CD8-positive, alpha-beta memory T cell (primary cell): ENCODE results near the gene DCC. TPM values are rescaled to one million over a fixed set of nuclear protein-coding genes. Genes with fewer than 3 reads are reported as not detected.

ENCODE experiments used
- CTCF ChIA-PET: fragments of 350-600 bp; sonication (Branson Sonifier 250); formaldehyde crosslinking; loops from one replicate; lab custom pipeline; 2021; ENCODE audit warnings: antibody characterized with exemption; lab: Charles Lee
- POLR2A ChIA-PET: fragments of 350-600 bp; sonication (Branson Sonifier 250); formaldehyde crosslinking; loops from one replicate; lab custom pipeline; 2021; ENCODE audit warnings: antibody characterized with exemption; lab: Charles Lee
- DNase-seq, 5 donors: peaks; one replicate each; pipeline versions ENCODE4 v3.0.0 to v3.0.0-alpha.2; 2020 to 2022; ENCODE audit warnings: mixed read lengths in 1 of 5
- H3K27ac ChIP-seq: one replicate; pipeline ENCODE4 v1.7.0; 2013; ENCODE audit warnings: low read depth, mild to moderate bottlenecking, low read length, moderate library complexity
- H3K27me3 ChIP-seq: 2 replicates; pipeline ENCODE4 v1.7.0; 2013; ENCODE audit warnings: low read length, mild to moderate bottlenecking; ENCODE audit not compliant: insufficient read depth, poor library complexity, severe bottlenecking
- H3K36me3 ChIP-seq: 2 replicates; pipeline ENCODE4 v1.7.0; 2013; ENCODE audit warnings: mild to moderate bottlenecking, low read length, moderate library complexity; ENCODE audit not compliant: insufficient read depth
- H3K4me1 ChIP-seq: 2 replicates; pipeline ENCODE4 v1.7.0; 2013; ENCODE audit warnings: mild to moderate bottlenecking, low read length, moderate library complexity; ENCODE audit not compliant: insufficient read depth
- H3K4me3 ChIP-seq: 2 replicates; pipeline ENCODE4 v1.7.0; 2013; ENCODE audit warnings: mild to moderate bottlenecking, low read length
- H3K9me3 ChIP-seq: 2 replicates; pipeline ENCODE4 v1.7.0; 2013; ENCODE audit warnings: mild to moderate bottlenecking, low read length
- H3K27ac Mint-ChIP-seq, 8 donors: one replicate each; pipeline ENCODE4 v1.8.0; 2020 to 2021; ENCODE audit warnings: mixed read lengths in 8 of 8, mild to moderate bottlenecking in 6 of 8, inconsistent platforms in 3 of 8, moderate library complexity in 3 of 8
- H3K27me3 Mint-ChIP-seq, 2 donors: one replicate each; pipeline ENCODE4 v1.8.0; 2020 to 2021; ENCODE audit warnings: mixed read lengths in 2 of 2, mild to moderate bottlenecking in 1 of 2, moderate library complexity in 1 of 2
- H3K36me3 Mint-ChIP-seq, 3 donors: one replicate each; pipeline ENCODE4 v1.8.0; 2020 to 2021; ENCODE audit warnings: mixed read lengths in 3 of 3, inconsistent platforms in 1 of 3, mild to moderate bottlenecking in 1 of 3
- H3K4me1 Mint-ChIP-seq, 3 donors: one replicate each; pipeline ENCODE4 v1.8.0; 2020 to 2021; ENCODE audit warnings: mixed read lengths in 3 of 3, inconsistent platforms in 1 of 3, mild to moderate bottlenecking in 1 of 3
- H3K4me3 Mint-ChIP-seq, 7 donors: one replicate each; pipeline ENCODE4 v1.8.0; 2020 to 2021; ENCODE audit warnings: mixed read lengths in 7 of 7, mild to moderate bottlenecking in 6 of 7, moderate library complexity in 4 of 7, inconsistent platforms in 2 of 7
- H3K9me3 Mint-ChIP-seq, 5 donors: one replicate each; pipeline ENCODE4 v1.8.0; 2020 to 2022; ENCODE audit warnings: mixed read lengths in 5 of 5, mild to moderate bottlenecking in 3 of 5, moderate library complexity in 2 of 5, inconsistent platforms in 1 of 5
- polyA plus RNA-seq: library from polyadenylated mRNA; unstranded; fragments of 300-500 nt; fragmentation: Illumina TruSeq; gene quantifications from one replicate; pipeline ENCODE4 v1.2.3, GENCODE V29; 2021
- total RNA-seq, 2 experiments: library from RNA; stranded (reverse); gene quantifications; one replicate each; pipeline ENCODE4 v1.2.3, GENCODE V29; 2021

Gene DCC, protein sequence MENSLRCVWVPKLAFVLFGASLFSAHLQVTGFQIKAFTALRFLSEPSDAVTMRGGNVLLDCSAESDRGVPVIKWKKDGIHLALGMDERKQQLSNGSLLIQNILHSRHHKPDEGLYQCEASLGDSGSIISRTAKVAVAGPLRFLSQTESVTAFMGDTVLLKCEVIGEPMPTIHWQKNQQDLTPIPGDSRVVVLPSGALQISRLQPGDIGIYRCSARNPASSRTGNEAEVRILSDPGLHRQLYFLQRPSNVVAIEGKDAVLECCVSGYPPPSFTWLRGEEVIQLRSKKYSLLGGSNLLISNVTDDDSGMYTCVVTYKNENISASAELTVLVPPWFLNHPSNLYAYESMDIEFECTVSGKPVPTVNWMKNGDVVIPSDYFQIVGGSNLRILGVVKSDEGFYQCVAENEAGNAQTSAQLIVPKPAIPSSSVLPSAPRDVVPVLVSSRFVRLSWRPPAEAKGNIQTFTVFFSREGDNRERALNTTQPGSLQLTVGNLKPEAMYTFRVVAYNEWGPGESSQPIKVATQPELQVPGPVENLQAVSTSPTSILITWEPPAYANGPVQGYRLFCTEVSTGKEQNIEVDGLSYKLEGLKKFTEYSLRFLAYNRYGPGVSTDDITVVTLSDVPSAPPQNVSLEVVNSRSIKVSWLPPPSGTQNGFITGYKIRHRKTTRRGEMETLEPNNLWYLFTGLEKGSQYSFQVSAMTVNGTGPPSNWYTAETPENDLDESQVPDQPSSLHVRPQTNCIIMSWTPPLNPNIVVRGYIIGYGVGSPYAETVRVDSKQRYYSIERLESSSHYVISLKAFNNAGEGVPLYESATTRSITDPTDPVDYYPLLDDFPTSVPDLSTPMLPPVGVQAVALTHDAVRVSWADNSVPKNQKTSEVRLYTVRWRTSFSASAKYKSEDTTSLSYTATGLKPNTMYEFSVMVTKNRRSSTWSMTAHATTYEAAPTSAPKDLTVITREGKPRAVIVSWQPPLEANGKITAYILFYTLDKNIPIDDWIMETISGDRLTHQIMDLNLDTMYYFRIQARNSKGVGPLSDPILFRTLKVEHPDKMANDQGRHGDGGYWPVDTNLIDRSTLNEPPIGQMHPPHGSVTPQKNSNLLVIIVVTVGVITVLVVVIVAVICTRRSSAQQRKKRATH (N-terminal part only)
- total RNA-seq (not detected), polyA plus RNA-seq (not detected)

DNA sequence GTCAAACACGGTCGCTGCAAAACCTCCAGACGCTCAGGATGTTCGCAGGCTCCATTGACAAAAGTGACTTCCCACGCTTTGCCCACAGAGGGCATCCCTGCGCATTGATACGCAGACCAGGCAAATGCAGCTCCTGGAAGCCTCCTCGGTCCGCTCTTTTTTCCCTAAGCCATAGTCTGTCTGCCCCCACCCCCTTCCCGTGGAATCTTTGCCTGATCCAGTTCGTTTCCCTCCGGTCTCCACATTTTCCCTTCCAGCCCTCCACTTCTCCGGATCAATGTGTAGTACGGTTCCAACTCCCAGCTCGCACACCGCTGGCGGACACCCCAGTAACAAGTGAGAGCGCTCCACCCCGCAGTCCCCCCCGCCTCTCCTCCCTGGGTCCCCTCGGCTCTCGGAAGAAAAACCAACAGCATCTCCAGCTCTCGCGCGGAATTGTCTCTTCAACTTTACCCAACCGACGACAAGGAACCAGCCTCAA is at the start of gene DCC:
TSS of gene DCC (plus strand) at position 307 of the 481 bp plus-strand sequence. CDS start 591 bp downstream, outside the sequence.
- Mint-ChIP-seq H3K9me3 (peaks cover 6 to 18% (median 11%) of the 10 kb centered on the region in 5 donors), H3K4me3 (no peak within 1 kb of the TSS), H3K36me3 (no peaks in the 10 kb centered on the region), H3K27me3 (peaks cover 19 to 27% of the 10 kb centered on the region in 2 donors), H3K27ac (no peak within 1 kb of the TSS), H3K4me1 (no peaks in the 10 kb centered on the region)
- DNase-seq = no peak
- Histone ChIP-seq H3K4me1 (no peaks in the 10 kb centered on the region), H3K27me3 (no peaks in the 10 kb centered on the region), H3K27ac (no peak within 1 kb of the TSS), H3K36me3 (no peaks in the 10 kb centered on the region), H3K4me3 (no peak within 1 kb of the TSS), H3K9me3 (no peaks in the 10 kb centered on the region)
- POLR2A ChIA-PET = no interaction called here
- CTCF ChIA-PET = no interaction called here

DNA sequence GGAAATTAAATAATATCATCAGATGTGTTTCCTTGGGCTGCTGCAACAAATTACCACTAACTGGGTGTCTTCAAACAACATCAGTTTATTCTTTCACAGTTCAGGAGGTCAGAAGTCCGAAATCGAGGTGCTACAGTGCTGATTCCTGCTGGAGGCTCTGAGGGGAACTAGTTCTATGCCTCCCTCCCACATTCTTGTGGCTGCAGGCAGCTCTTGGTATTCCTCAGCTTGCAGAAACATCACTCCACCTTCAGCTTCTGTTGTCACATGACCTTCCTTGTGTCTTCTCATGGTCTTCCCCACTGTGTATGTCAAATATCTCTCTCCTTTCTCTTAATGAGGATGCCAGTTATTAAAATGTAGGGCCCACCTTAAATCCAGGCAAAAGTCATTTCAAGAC is 29.3 kb upstream of the DCC start:
- H3K9me3 ChIP-seq = no peaks in the 10 kb centered on the region
- DNase-seq = no peak
- Mint-ChIP-seq H3K4me1 (no peaks in the 10 kb centered on the region), H3K27ac (no peak overlapping the region), H3K36me3 (no peaks in the 10 kb centered on the region), H3K9me3 (peaks cover 0 to 13% (median 8%) of the 10 kb centered on the region in 5 donors), H3K4me3 (no peak overlapping the region), H3K27me3 (no peaks in the 10 kb centered on the region)
- no peak overlapping the region for H3K27ac ChIP-seq
- no peak overlapping the region for H3K4me3 ChIP-seq
- ChIA-PET CTCF (no interaction called here), POLR2A (no interaction called here)
- no peaks in the 10 kb centered on the region for H3K27me3 ChIP-seq
- H3K4me1 ChIP-seq = no peaks in the 10 kb centered on the region
- no peaks in the 10 kb centered on the region for H3K36me3 ChIP-seq

DNA sequence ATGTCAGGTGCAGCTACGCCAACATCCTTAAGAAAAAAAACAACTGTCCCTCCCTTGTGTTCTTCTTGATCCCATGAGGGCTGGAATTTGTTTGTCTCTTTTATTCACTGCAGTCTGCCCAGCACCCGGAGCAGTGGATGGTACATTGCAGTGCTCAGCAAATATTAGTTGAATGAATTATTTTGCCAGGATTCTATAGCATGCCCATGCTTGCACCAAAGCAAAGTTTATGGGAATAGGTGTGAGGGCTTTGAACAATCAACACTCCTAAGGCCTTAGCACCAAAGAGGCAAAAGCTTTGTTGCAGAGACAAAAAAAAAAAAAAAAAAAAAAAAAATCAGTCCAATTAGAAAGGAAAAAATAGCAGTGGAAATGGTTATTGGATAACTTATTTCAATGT is 28.7 kb upstream of the DCC start:
- H3K4me3 Mint-ChIP-seq = no peak overlapping the region
- no peak overlapping the region for H3K27ac Mint-ChIP-seq
- Histone ChIP-seq H3K36me3 (no peaks in the 10 kb centered on the region), H3K9me3 (no peaks in the 10 kb centered on the region), H3K4me3 (no peak overlapping the region), H3K27me3 (no peaks in the 10 kb centered on the region), H3K4me1 (no peaks in the 10 kb centered on the region), H3K27ac (no peak overlapping the region)
- peaks cover 0 to 13% (median 8%) of the 10 kb centered on the region in 5 donors for H3K9me3 Mint-ChIP-seq
- DNase-seq = no peak
- no peaks in the 10 kb centered on the region for H3K27me3 Mint-ChIP-seq
- H3K4me1 Mint-ChIP-seq = no peaks in the 10 kb centered on the region
- POLR2A ChIA-PET = no interaction called here
- CTCF ChIA-PET = no interaction called here
- H3K36me3 Mint-ChIP-seq = no peaks in the 10 kb centered on the region

DNA sequence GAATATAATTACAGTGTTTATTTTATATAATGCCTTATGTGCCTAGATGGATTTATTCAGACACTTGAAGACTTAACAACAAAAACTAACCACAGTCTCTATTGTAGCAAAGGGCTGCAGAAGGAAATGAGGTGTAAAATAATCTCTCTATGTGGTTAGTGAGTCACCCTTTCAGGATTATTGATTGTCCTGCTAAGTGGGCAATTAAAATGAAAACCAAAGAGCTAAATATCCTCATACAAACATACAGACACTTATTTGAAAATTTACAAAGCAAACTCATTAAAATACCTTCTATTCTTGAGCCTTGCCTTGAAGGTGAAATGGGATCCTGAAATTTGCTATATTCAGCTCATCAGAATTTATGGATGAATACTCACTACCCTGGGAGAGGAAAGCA is 27.7 kb upstream of the DCC start:
- ChIA-PET POLR2A (no interaction called here), CTCF (no interaction called here)
- Mint-ChIP-seq H3K27ac (no peak overlapping the region), H3K36me3 (no peaks in the 10 kb centered on the region), H3K4me3 (no peak overlapping the region), H3K9me3 (peaks cover 2 to 11% (median 8%) of the 10 kb centered on the region in 5 donors), H3K27me3 (no peaks in the 10 kb centered on the region), H3K4me1 (no peaks in the 10 kb centered on the region)
- Histone ChIP-seq H3K4me1 (no peaks in the 10 kb centered on the region), H3K27ac (no peak overlapping the region), H3K36me3 (no peaks in the 10 kb centered on the region), H3K9me3 (no peaks in the 10 kb centered on the region), H3K27me3 (no peaks in the 10 kb centered on the region), H3K4me3 (no peak overlapping the region)
- no peak for DNase-seq

DNA sequence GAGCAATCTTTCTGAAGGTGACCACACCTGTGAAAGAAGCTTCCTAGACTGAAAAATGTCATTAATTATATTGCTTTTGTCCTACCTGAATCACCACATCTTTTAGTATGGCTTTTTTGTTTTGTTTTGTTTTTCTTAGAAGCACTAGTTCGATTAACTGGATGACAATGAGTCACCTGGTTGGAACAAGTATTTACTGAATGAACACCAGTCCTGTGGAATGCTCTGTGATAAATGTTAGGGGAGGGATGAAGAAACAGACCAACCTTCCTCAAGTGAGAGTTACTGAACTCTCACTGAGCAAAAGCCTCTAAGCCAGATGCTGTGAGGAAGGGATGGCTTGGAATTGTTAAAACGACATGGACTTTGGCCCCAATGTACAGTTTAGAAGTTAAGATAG is 26.8 kb upstream of the DCC start:
- H3K4me3 ChIP-seq = no peak overlapping the region
- Mint-ChIP-seq H3K4me3 (no peak overlapping the region), H3K4me1 (no peaks in the 10 kb centered on the region), H3K9me3 (peaks cover 2 to 11% (median 8%) of the 10 kb centered on the region in 5 donors), H3K27ac (no peak overlapping the region), H3K27me3 (no peaks in the 10 kb centered on the region), H3K36me3 (no peaks in the 10 kb centered on the region)
- DNase-seq = no peak
- H3K4me1 ChIP-seq = no peaks in the 10 kb centered on the region
- POLR2A ChIA-PET = no interaction called here
- H3K9me3 ChIP-seq = no peaks in the 10 kb centered on the region
- H3K27me3 ChIP-seq = no peaks in the 10 kb centered on the region
- CTCF ChIA-PET = no interaction called here
- H3K36me3 ChIP-seq = no peaks in the 10 kb centered on the region
- no peak overlapping the region for H3K27ac ChIP-seq

DNA sequence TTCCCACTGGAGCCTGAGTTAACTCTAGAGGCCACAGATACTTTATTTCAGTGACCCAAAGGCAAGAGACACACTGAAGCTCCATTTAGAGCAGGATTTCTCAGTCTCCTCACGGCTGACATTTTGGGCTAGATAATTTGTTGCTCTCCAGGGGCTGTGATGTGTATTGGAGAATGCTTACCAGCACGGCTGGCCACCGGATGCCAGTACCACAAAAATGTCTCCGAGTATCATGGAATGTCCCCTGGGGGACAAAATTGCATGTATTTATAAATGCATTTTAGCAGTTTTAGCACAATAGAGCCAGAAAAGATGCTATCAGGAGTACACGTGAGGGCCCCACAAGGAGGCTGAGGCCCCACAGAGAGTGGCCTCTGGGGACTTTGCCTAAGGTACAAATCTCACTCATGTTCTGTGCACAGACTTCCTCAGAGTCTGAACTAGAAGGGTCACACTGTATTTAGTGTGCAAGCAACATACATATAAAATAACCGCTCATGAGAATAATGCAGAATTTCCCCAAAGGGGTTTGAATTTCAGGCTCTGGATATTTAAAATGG is 20.5 kb upstream of the DCC start:
- Histone ChIP-seq H3K27ac (no peak overlapping the region), H3K27me3 (no peaks in the 10 kb centered on the region), H3K36me3 (no peaks in the 10 kb centered on the region), H3K4me3 (no peak overlapping the region), H3K9me3 (no peaks in the 10 kb centered on the region), H3K4me1 (no peaks in the 10 kb centered on the region)
- no peak overlapping the region for H3K4me3 Mint-ChIP-seq
- no peaks in the 10 kb centered on the region for H3K36me3 Mint-ChIP-seq
- H3K9me3 Mint-ChIP-seq = peaks cover 0 to 11% (median 2%) of the 10 kb centered on the region in 5 donors
- no peak overlapping the region for H3K27ac Mint-ChIP-seq
- POLR2A ChIA-PET = no interaction called here
- CTCF ChIA-PET = no interaction called here
- H3K4me1 Mint-ChIP-seq = no peaks in the 10 kb centered on the region
- DNase-seq = no peak
- no peaks in the 10 kb centered on the region for H3K27me3 Mint-ChIP-seq

DNA sequence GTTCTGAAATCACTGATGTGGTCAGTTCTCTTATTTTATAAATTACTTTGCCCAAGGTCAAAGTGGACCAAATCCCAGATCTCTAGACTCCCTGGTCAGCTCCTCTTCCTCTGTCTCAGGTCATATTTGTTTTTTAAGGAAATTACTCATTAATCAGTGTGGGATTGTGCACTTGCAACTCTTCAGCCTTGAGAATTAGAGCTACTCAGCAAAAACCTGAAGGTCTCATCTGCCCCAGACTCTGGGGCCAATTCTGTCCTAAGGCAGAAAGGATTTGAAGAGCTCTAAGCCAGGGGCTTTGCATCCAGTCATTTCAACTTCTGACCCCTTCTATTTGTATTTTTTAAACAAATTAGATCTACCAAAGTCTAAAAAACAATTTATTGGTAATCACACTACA is 17.7 kb upstream of the DCC start:
- Mint-ChIP-seq H3K4me1 (no peaks in the 10 kb centered on the region), H3K27me3 (no peaks in the 10 kb centered on the region), H3K4me3 (no peak overlapping the region), H3K9me3 (peaks cover 0 to 5% (median 0%) of the 10 kb centered on the region in 5 donors), H3K36me3 (no peaks in the 10 kb centered on the region), H3K27ac (no peak overlapping the region)
- Histone ChIP-seq H3K27ac (no peak overlapping the region), H3K4me1 (no peaks in the 10 kb centered on the region), H3K36me3 (no peaks in the 10 kb centered on the region), H3K4me3 (no peak overlapping the region), H3K27me3 (no peaks in the 10 kb centered on the region), H3K9me3 (no peaks in the 10 kb centered on the region)
- ChIA-PET CTCF (no interaction called here), POLR2A (no interaction called here)
- DNase-seq = no peak
